Kidney (tissue), 14 donors: ENCODE measurements around the gene SASH1. TPM values are rescaled to one million over a fixed set of nuclear protein-coding genes. Genes with fewer than 3 reads are reported as not detected.

Experiments used
- DNase-seq, 5 donors: peaks; one replicate each; pipeline ENCODE4 v3.0.0-alpha.2; 2013 to 2020
- FAIRE-seq: peaks from 2 replicates; lab custom pipeline; 2012; peaks lifted over from hg19 to GRCh38; lab: Jason Lieb, UNC
- H3K27ac ChIP-seq, 2 donors: one replicate each; pipeline ENCODE4 v1.7.0; 2013; ENCODE audit warnings: low read depth in 2 of 2, low read length in 2 of 2, inconsistent platforms in 1 of 2
- H3K27me3 ChIP-seq: one replicate; pipeline ENCODE4 v1.7.1; 2013; ENCODE audit warnings: low read length, inconsistent platforms; ENCODE audit not compliant: control insufficient read depth, insufficient read depth
- H3K36me3 ChIP-seq, 3 donors: one replicate each; pipeline versions ENCODE4 v1.7.0 to v1.7.1; 2013; ENCODE audit warnings: low read length in 3 of 3, control low read depth in 1 of 3, inconsistent platforms in 1 of 3; ENCODE audit not compliant: insufficient read depth in 3 of 3, control insufficient read depth in 2 of 3
- H3K4me1 ChIP-seq, 3 donors: one replicate each; pipeline versions ENCODE4 v1.7.0 to v1.7.1; 2013; ENCODE audit warnings: low read length in 3 of 3, inconsistent platforms in 1 of 3, low read depth in 1 of 3; ENCODE audit not compliant: control insufficient read depth in 2 of 3, insufficient read depth in 2 of 3
- H3K4me3 ChIP-seq, 3 donors: one replicate each; pipeline versions ENCODE4 v1.7.0 to v1.8.1; 2013; ENCODE audit warnings: low read length in 3 of 3, control low read depth in 1 of 3, inconsistent platforms in 1 of 3
- H3K9ac ChIP-seq, 3 donors: one replicate each; pipeline versions ENCODE4 v1.7.0 to v1.7.1; 2013; ENCODE audit warnings: low read length in 3 of 3, control low read depth in 1 of 3, inconsistent platforms in 1 of 3
- H3K9me3 ChIP-seq, 3 donors: one replicate each; pipeline versions ENCODE4 v1.7.0 to v1.7.1; 2013; ENCODE audit warnings: low read length in 3 of 3, control low read depth in 1 of 3, inconsistent platforms in 1 of 3; ENCODE audit not compliant: control insufficient read depth in 2 of 3, insufficient read depth in 1 of 3
- CTCF ChIP-seq: IDR thresholded peaks from 3 replicates; pipeline ENCODE4 v1.5.1; 2012; ENCODE audit warnings: mild to moderate bottlenecking, moderate library complexity, borderline replicate concordance; ENCODE audit not compliant: insufficient read depth; ENCODE audit errors: extremely low read depth
- intact Hi-C: fragments of 100-400 bp; cut with DNase I; formaldehyde crosslinking; loops from one replicate; pipeline ENCODE4 v1.11.1; 2022
- polyA plus RNA-seq: library from polyadenylated mRNA; stranded (reverse); fragments of 350-450 nt; fragmentation: Illumina TruSeq; extraction: RNeasy Lipid Tissue Mini Kit (QIAGEN cat#74804); gene quantifications from one replicate; pipeline ENCODE4 v1.2.3, GENCODE V29; 2014; ENCODE audit warnings: low read depth, low replicate concordance; ENCODE audit not compliant: insufficient read depth
- total RNA-seq: library from RNA; stranded (reverse); fragmentation: NEBNext Ultra II Directional; extraction: Animal tissue kit (Norgen Biotek cat#: 25700); gene quantifications from one replicate; pipeline ENCODE4 v1.2.1, GENCODE V29; 2021
- donor health status: control.
- donor health status: control.
- donor health status: control.
- donor health status: control.
- donor health status: control.
- donor health status: DM: yes; HTN: yes; CAD: no.
- donor health status: Normal renal cell carcinoma (clear cell type).

The SASH1 gene
- total and polyA plus RNA-seq, 2 donors from 2014 or later: 6.2 to 148 TPM

- no peak overlapping the region for H3K9ac ChIP-seq
- intact Hi-C loops: no loop called here
- FAIRE-seq (no peak), DNase-seq (no peak)
- no peak overlapping the region for H3K27ac ChIP-seq
- no peak overlapping the region for H3K4me3 ChIP-seq
- H3K9me3 ChIP-seq: peaks cover 0 to 3% (median 0%) of the 10 kb centered on the region in 3 donors
- no peak for TF ChIP-seq CTCF
- peaks cover 0 to 3% (median 0%) of the 10 kb centered on the region in 3 donors for H3K4me1 ChIP-seq
- no peaks in the 10 kb centered on the region for H3K27me3 ChIP-seq
- no peaks in the 10 kb centered on the region for H3K36me3 ChIP-seq
Measured at GRCh38 chr6:148578489-148578814, 235.8 kb downstream of the SASH1 start.

- no peaks in the 10 kb centered on the region for H3K27me3 ChIP-seq
- H3K4me3 ChIP-seq: no peak overlapping the region
- DNase-seq: no peak
- intact Hi-C loops: no loop called here
- H3K27ac ChIP-seq: no peak overlapping the region
- no peak overlapping the region for H3K9ac ChIP-seq
- H3K36me3 ChIP-seq: no peaks in the 10 kb centered on the region
- H3K9me3 ChIP-seq: peaks cover 0 to 3% (median 0%) of the 10 kb centered on the region in 3 donors
- no peak for FAIRE-seq
- peaks cover 0 to 3% (median 0%) of the 10 kb centered on the region in 3 donors for H3K4me1 ChIP-seq
- no peak for TF ChIP-seq CTCF
Measured at GRCh38 chr6:148578837-148579565, 236.4 kb downstream of the SASH1 start.

- no peaks in the 10 kb centered on the region for H3K27me3 ChIP-seq
- FAIRE-seq: no peak
- intact Hi-C loops: loop anchor here (10.0 kb wide), 1 partner anchor 374 kb away; no protein-coding TSS in a partner anchor
Measured at GRCh38 chr6:148580442-148580841, 237.8 kb downstream of the SASH1 start.

More at GRCh38 chr6:148580442-148580841, 237.8 kb downstream of the SASH1 start:
- TF ChIP-seq CTCF: no peak
- Histone ChIP-seq H3K27ac (no peak overlapping the region), H3K36me3 (no peaks in the 10 kb centered on the region), H3K4me3 (no peak overlapping the region), H3K4me1 (peaks cover 0 to 3% (median 0%) of the 10 kb centered on the region in 3 donors), H3K9ac (no peak overlapping the region), H3K9me3 (peaks cover 0 to 3% (median 0%) of the 10 kb centered on the region in 3 donors)
- DNase-seq: no peak
